Subcutaneous abdominal adipose tissue (tissue), 5 donors: ENCODE data around the gene NOTCH1.

Experiments used
- H3K27ac ChIP-seq: one replicate; pipeline ENCODE4 v1.7.0; 2013; ENCODE audit warnings: low read depth, mild to moderate bottlenecking, inconsistent platforms, low read length, moderate library complexity
- H3K27me3 ChIP-seq, 5 donors: one replicate each; pipeline ENCODE4 v1.7.0; 2013; ENCODE audit warnings: low read length in 5 of 5, inconsistent platforms in 1 of 5; ENCODE audit not compliant: control insufficient read depth in 5 of 5, insufficient read depth in 4 of 5
- H3K36me3 ChIP-seq, 5 donors: one replicate each; pipeline ENCODE4 v1.7.0; 2013; ENCODE audit warnings: low read length in 5 of 5; ENCODE audit not compliant: control insufficient read depth in 5 of 5, insufficient read depth in 5 of 5
- H3K4me1 ChIP-seq, 5 donors: one replicate each; pipeline ENCODE4 v1.7.0; 2013; ENCODE audit warnings: low read length in 5 of 5, mild to moderate bottlenecking in 3 of 5, moderate library complexity in 1 of 5; ENCODE audit not compliant: control insufficient read depth in 5 of 5, insufficient read depth in 5 of 5
- H3K4me3 ChIP-seq, 5 donors: one replicate each; pipeline ENCODE4 v1.7.0; 2013; ENCODE audit warnings: low read length in 5 of 5, low read depth in 1 of 5
- H3K9ac ChIP-seq, 5 donors: one replicate each; pipeline ENCODE4 v1.7.0; 2013; ENCODE audit warnings: low read length in 5 of 5, mild to moderate bottlenecking in 4 of 5, moderate library complexity in 3 of 5
- H3K9me3 ChIP-seq, 5 donors: one replicate each; pipeline ENCODE4 v1.7.0; 2013; ENCODE audit warnings: low read length in 5 of 5; ENCODE audit not compliant: control insufficient read depth in 5 of 5
- donor health status: healthy.
- donor health status: healthy.
- donor health status: healthy.
- donor health status: healthy.
- donor health status: healthy.

Gene NOTCH1

DNA sequence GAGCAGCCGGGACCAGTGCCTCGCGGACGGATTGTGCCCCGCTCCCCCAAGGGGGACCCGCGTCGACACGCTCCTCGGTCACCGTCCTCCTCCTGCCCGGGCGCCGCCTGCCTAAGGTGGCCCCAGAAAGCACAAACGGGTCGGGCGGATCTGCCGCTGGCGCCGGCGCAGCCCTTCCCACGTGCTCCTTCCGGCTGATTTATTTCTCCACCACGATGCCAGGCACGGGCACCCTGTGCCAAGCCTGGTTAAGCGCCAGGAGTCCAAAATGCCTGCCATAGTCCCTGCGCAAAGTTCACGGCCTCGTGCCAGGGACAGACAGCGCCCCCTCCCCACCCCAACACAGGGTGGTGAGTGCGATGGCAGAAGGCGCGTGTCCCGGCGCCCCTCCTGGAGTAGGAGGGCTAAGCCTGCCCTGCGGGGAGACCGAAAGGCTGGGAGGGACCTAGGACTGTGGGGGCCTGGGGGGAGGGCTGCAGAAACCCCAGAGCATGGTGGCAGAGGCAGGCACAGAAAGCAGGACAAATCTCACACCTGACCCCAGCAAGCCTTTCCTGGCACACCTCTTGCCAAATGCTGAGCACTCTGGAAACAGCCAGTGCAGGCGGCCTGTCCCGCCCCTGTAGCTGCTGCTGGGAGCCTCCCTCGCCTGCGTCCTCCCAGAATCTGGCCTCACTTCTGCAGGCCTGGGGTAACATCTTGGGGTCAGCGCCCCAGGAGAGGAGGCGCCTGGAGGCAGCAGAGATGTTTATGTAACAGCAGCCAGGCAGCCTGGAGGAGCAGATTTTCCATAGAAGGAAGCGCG is 1.1 kb upstream of the NOTCH1 start:
- peak overlapping the region in 4 of 5 donors; percentile 55 to 78 (median 64) for H3K9ac ChIP-seq
- H3K27ac ChIP-seq: peak overlapping the region; percentile 84
- no peaks in the 10 kb centered on the region for H3K27me3 ChIP-seq
- peaks cover 0 to 15% (median 9%) of the 10 kb centered on the region in 5 donors for H3K36me3 ChIP-seq
- H3K4me1 ChIP-seq: peaks cover 0 to 82% (median 63%) of the 10 kb centered on the region in 5 donors
- peak overlapping the region in 4 of 5 donors; percentile 44 to 67 (median 56) for H3K4me3 ChIP-seq
- H3K9me3 ChIP-seq: no peaks in the 10 kb centered on the region

DNA sequence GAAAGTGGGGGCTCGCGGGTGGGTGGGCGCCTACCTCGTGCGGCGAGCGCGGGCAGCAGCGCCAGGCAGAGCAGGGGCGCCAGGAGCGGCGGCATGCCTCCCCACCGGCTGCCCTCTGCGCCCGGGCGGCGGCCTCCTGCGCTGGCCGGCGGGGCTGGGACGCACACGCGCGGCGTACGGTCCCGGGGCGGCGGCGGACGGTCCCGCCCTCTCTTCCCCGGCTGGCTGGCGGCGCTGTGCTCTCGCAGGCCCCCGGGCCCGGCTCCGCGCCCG is 220 bp downstream of the NOTCH1 start:
- H3K27ac ChIP-seq: peak overlapping the region; percentile 97
- no peaks in the 10 kb centered on the region for H3K27me3 ChIP-seq
- peaks cover 6 to 83% (median 65%) of the 10 kb centered on the region in 5 donors for H3K4me1 ChIP-seq
- peak overlapping the region in 3 of 5 donors; percentile 72 to 86 (median 80) for H3K9ac ChIP-seq
- H3K4me3 ChIP-seq: peak overlapping the region in 4 of 5 donors; percentile 78 to 81 (median 80)
- H3K9me3 ChIP-seq: no peaks in the 10 kb centered on the region
- H3K36me3 ChIP-seq: peaks cover 0 to 27% (median 16%) of the 10 kb centered on the region in 5 donors

DNA sequence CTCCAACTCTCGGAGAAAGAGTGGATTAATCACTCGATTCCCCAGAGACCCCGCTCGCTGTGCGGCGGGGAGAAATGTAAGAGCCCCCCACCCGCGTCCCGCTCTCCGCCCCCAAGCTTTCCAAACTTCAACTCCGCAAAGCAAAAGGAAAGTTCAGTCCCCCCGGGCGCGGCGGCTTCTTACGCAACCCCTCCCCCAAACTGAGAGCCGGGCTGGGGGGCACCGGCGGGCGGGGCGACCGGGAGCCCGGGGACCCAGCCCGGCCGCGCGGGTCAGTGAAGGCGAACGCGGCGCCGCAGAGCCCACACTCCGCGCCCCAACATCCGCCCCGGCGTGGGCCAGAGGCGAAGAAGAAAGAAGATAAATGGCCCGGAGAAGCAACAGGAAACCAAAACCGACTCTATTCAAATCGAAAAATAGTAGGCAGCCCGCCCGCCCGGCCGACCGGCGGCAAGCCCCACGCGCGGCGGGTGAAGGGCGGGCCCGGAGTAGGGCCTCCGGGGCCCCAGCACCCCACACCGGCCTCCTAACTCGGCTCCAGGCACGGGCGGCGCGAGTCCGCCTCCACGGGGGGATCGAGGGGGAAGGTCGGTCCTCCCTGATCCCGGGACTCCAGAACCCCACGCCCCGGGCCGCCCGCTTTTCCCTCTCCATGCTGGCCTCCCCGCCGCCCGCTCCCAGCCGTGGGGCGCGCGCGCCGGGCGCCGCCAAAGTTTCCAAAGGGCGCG is 720 bp downstream of the NOTCH1 start:
- Histone ChIP-seq H3K4me1 (peaks cover 10 to 83% (median 65%) of the 10 kb centered on the region in 5 donors), H3K27ac (peak overlapping the region; percentile 97), H3K9ac (peak overlapping the region in 4 of 5 donors; percentile 73 to 86 (median 79))

DNA sequence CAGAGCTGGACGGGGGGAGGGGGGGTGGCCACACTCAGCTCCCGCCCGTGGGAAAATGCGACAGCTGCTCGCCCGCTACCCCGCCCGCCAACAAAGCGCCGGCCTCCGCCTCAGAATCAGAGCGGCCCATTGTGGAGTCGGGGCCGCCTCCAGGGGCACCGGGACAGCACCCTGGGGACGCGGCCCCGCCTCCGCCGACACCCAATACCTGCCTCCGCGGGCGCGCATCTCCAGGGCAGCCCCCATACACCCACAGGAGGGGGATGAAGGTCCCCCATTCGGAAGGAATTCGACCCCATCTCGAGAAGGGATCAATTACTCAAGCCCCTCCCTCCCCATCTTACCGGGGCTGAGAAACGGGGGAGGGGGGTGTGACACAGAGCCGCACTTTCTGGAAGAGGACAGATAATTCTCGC is 1.3 kb downstream of the NOTCH1 start:
- peaks cover 0 to 29% (median 16%) of the 10 kb centered on the region in 5 donors for H3K36me3 ChIP-seq
- peak overlapping the region; percentile 78 to 81 (median 80) for H3K4me3 ChIP-seq
- H3K9me3 ChIP-seq: no peaks in the 10 kb centered on the region
- H3K27me3 ChIP-seq: no peaks in the 10 kb centered on the region
- peaks cover 10 to 83% (median 69%) of the 10 kb centered on the region in 5 donors for H3K4me1 ChIP-seq
- peak overlapping the region; percentile 63 to 86 (median 78) for H3K9ac ChIP-seq
- peak overlapping the region; percentile 97 for H3K27ac ChIP-seq

More for the DNA sequence above, 720 bp downstream of the NOTCH1 start:
- Histone ChIP-seq H3K4me3 (peak overlapping the region; percentile 78 to 81 (median 80)), H3K27me3 (no peaks in the 10 kb centered on the region), H3K9me3 (no peaks in the 10 kb centered on the region), H3K36me3 (peaks cover 0 to 29% (median 16%) of the 10 kb centered on the region in 5 donors)

DNA sequence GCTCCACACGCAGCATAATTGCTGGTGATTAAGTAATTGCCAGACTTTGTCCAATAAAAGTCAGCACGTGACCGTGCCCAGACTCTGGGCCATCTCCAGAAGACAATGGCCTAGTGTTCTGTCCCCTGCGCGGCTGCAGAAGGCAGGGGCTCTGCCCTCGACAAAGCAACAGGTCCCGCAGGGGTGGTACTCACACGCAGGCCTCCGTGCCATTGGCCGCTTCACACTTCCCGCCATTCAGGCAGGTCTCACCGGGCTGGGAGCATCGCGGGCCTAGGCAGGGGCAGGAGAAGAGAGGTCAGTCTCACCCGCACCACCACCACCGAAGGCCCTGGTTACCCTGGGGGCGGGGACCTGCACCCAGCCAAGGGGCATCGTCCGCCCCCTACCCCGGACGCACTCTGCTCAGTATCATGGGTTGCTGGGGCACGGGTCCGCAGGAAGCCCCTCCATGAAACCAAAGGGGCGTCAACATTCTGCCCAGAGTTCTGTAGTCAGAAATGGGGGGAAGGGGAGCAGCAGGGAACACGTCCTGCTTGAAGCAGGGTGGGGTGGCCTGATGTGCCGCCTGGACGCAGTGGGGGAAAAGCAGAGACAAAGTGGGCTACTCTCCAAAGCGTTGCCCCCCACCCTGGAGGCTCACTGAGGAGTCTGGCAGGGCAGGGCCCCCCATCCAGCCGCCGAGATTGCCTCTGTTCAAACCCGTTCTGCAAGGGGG is 1.9 kb downstream of the NOTCH1 start:
- Histone ChIP-seq H3K36me3 (peaks cover 0 to 29% (median 16%) of the 10 kb centered on the region in 5 donors), H3K4me3 (peak overlapping the region; percentile 63 to 81 (median 79)), H3K9ac (peak overlapping the region; percentile 46 to 80 (median 63)), H3K4me1 (peaks cover 10 to 85% (median 74%) of the 10 kb centered on the region in 5 donors), H3K27me3 (no peaks in the 10 kb centered on the region), H3K27ac (peak overlapping the region; percentile 97), H3K9me3 (no peaks in the 10 kb centered on the region)

DNA sequence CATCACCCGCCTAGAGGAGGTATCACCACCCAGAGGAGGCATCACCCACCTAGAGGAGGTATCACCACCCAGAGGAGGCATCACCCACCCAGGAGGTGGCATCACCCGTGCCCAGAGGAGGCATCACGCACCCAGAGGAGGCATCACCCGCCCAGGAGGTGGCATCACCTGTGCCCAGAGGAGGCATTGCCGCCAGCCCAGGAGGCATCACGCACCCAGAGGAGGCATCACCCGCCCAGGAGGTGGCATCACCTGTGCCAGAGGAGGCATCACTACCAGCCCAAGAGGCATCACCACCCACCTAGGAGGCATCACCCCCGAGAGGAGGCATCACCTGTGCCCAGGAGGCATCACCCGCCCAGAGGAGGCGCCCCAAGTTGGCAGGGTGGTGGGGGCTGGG is 2.6 kb downstream of the NOTCH1 start:
- H3K36me3 ChIP-seq: peaks cover 0 to 29% (median 20%) of the 10 kb centered on the region in 5 donors
- H3K9me3 ChIP-seq: no peaks in the 10 kb centered on the region
- peak overlapping the region in 4 of 5 donors; percentile 78 to 81 (median 80) for H3K4me3 ChIP-seq
- peaks cover 12 to 85% (median 81%) of the 10 kb centered on the region in 5 donors for H3K4me1 ChIP-seq
- no peaks in the 10 kb centered on the region for H3K27me3 ChIP-seq
- peak overlapping the region; percentile 97 for H3K27ac ChIP-seq
- peak overlapping the region in 3 of 5 donors; percentile 61 to 78 (median 63) for H3K9ac ChIP-seq

DNA sequence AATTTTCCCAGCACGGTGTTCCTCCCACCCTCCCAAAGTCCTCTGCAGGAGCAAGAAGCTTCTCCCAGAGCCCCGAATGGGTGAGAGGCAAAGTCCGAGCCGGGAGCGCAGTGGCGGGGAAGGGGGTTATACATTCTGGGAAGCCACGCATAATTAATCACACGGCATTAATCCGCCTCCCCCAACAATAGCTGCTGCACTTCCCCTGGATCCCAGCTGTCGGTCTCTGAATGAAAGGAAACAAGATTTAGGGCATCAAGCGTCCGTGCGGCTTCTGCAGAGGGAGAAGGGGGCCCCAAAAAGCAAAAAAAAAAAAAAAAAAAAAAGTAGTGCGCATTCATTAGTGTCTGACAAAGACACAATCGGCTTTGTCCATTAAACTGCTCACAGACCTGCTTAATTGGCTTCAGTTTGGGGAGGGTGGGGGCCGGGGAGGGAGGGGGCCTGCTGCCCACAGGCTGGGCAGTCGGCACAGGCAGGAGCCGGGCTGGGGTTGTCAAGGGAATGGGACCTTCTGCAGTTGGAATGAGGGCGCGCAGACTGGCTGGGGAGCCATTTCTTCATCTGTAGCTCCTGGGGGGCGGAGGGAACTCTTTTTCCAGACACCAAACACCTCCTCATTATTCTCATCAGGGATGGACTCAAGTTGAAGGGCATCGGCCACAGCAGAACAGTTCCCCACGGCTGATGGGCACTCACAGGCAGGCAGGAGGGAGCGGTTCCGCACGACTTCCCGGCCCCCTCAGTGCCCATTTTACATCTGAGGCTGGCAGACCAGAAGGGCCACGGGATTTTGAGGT is 3.4 kb downstream of the NOTCH1 start:
- H3K27me3 ChIP-seq: no peaks in the 10 kb centered on the region
- H3K27ac ChIP-seq: peak overlapping the region; percentile 97
- peak overlapping the region in 2 of 5 donors; percentile 2 to 81 for H3K4me3 ChIP-seq
- H3K4me1 ChIP-seq: peaks cover 15 to 87% (median 82%) of the 10 kb centered on the region in 5 donors
- H3K9me3 ChIP-seq: no peaks in the 10 kb centered on the region
- peak overlapping the region in 1 of 5 donors; percentile 61 for H3K9ac ChIP-seq
- peaks cover 0 to 34% (median 21%) of the 10 kb centered on the region in 5 donors for H3K36me3 ChIP-seq

DNA sequence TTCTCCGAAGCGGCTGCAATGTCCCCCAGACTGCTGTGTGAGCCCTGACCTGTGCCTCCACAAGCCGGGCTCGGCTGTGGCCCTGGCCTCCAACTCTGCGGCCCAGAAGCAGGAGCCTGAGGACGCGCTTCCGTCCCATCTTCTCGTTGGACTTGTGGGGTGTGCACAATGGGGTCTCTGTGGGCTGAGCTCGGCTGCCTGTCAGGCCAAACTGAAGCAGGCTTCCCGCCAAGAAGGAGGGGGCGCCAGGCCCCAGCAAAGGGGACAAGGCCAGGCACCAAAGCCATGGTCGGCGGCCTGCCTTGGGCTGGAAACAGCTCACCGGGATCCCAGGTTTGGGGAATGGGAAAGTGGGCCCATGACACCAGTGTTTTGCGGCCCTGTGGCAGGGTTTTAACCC is 4.1 kb downstream of the NOTCH1 start:
- H3K36me3 ChIP-seq: peaks cover 0 to 41% (median 28%) of the 10 kb centered on the region in 5 donors
- H3K27ac ChIP-seq: peak overlapping the region; percentile 95
- peaks cover 16 to 87% (median 82%) of the 10 kb centered on the region in 5 donors for H3K4me1 ChIP-seq
- peak overlapping the region in 2 of 5 donors; percentile 21 to 74 for H3K9ac ChIP-seq
- H3K4me3 ChIP-seq: no peak overlapping the region
- no peaks in the 10 kb centered on the region for H3K27me3 ChIP-seq
- H3K9me3 ChIP-seq: no peaks in the 10 kb centered on the region

DNA sequence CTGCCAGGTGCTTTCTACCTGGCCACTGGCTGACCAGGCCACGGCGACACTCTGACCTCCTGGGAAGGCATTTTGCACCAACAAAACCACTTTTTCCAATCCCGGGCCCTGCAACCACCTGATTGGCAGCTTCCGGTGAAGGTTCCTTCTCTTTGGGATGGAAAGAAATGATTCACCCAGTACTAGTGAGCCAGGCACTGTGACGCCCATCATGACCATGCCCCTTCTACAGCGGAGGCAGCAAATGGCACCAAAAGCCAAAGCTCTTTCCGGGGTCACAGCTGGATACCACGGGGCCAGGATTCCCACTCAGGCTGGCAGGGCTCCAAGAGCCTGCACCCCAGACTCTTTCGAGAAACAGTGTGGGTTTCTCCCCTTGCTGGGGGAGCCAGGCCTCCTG is 4.7 kb downstream of the NOTCH1 start:
- peaks cover 0 to 44% (median 32%) of the 10 kb centered on the region in 5 donors for H3K36me3 ChIP-seq
- H3K4me3 ChIP-seq: peak overlapping the region in 2 of 5 donors; percentile 44 to 54
- peak overlapping the region; percentile 95 for H3K27ac ChIP-seq

More for the DNA sequence above, 4.7 kb downstream of the NOTCH1 start:
- no peaks in the 10 kb centered on the region for H3K27me3 ChIP-seq
- peaks cover 16 to 87% (median 83%) of the 10 kb centered on the region in 5 donors for H3K4me1 ChIP-seq
- no peaks in the 10 kb centered on the region for H3K9me3 ChIP-seq
- H3K9ac ChIP-seq: peak overlapping the region in 4 of 5 donors; percentile 16 to 80 (median 48)
